ENCODE results near the gene ANAPC5. TPM values are rescaled to one million over a fixed set of nuclear protein-coding genes. Genes with fewer than 3 reads are reported as not detected.
"Not testable (repeated sequence)": the region's sequence is repeated elsewhere in the genome, so short reads cannot be mapped to it uniquely, and the experiment has no call there.

ANAPC5 gene
- total RNA-seq, 1 donor from 2014 or later: 115 TPM

DNA sequence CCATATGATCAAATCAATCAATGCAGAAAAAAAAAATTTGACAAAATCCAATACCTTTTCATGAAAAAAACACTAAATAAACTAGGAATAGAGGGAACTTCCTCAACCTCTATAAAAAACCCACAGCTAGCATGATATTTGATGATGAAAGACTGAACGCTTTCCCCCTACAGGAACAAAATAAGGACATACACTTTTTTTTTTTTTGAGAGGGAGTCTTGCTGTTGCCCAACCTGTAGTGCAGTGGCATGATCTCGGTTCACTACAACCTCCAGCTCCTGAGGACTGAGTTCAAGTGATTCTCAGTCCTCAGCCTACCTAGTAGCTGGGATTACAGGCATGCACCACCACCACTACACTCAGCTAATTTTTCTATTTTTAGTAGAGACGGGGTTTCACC is 37.8 kb downstream of the ANAPC5 start:
- no peak overlapping the region for H3K4me3 ChIP-seq (ENCODE audit: low read depth, low read length)
- FAIRE-seq: no peak
- no peaks in the 10 kb centered on the region for H3K27me3 ChIP-seq (ENCODE audit: control insufficient read depth, insufficient read depth, low read length)
- peaks cover 8% of the 10 kb centered on the region for H3K36me3 ChIP-seq (ENCODE audit: control insufficient read depth, insufficient read depth, low read length)
- TF ChIP-seq, protein P1, sequence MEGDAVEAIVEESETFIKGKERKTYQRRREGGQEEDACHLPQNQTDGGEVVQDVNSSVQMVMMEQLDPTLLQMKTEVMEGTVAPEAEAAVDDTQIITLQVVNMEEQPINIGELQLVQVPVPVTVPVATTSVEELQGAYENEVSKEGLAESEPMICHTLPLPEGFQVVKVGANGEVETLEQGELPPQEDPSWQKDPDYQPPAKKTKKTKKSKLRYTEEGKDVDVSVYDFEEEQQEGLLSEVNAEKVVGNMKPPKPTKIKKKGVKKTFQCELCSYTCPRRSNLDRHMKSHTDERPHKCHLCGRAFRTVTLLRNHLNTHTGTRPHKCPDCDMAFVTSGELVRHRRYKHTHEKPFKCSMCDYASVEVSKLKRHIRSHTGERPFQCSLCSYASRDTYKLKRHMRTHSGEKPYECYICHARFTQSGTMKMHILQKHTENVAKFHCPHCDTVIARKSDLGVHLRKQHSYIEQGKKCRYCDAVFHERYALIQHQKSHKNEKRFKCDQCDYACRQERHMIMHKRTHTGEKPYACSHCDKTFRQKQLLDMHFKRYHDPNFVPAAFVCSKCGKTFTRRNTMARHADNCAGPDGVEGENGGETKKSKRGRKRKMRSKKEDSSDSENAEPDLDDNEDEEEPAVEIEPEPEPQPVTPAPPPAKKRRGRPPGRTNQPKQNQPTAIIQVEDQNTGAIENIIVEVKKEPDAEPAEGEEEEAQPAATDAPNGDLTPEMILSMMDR (IDR thresholded peaks at IDR 0.05; ENCODE audit: insufficient read depth, low read length, severe bottlenecking): no peak
- DNase-seq (ENCODE audit: low read depth): no peak

DNA sequence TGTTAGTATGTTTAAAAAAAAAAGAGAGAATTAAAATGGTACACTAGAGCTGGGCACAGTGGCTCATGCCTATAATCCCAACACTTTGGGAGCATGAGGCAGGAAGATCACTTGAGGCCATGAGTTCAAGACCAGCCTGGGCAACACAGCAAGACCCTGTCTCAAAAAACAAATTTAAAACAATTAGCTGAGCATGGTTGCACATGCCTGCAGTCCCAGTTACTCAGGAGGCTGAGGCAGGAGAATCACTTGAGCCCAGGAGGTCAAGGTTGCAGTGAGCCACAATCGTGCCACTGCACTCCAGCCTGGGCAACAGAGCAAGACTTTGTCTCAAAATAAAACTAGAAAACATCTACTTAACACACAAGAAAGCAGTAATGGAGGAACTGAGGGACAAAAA is 42.0 kb downstream of the ANAPC5 start:
- not testable (repeated sequence) for FAIRE-seq; DNase-seq (ENCODE audit: low read depth); H3K4me3 ChIP-seq (ENCODE audit: low read depth, low read length); H3K27me3 ChIP-seq (ENCODE audit: control insufficient read depth, insufficient read depth, low read length); H3K36me3 ChIP-seq (ENCODE audit: control insufficient read depth, insufficient read depth, low read length)

DNA sequence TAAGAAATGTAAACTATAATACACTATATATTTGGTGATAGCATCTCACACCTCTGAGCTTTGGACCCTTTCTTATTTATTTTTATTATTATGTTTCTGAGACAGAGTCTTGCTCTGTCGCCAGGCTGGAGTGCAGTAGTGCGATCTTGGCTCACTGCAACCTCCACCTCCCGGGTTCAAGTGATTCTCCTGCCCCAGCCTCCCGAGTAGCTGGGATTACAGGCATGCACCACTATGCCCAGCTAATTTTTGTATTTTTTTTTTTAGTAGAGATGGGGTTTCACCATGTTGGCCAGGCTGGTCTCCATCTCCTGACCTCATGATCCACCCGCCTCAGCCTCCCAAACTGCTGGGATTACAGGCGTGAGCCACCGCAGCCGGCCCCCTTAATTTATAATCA is 44.8 kb downstream of the ANAPC5 start:
- DNase-seq (ENCODE audit: low read depth); H3K36me3 ChIP-seq (ENCODE audit: control insufficient read depth, insufficient read depth, low read length); H3K4me3 ChIP-seq (ENCODE audit: low read depth, low read length); H3K27me3 ChIP-seq (ENCODE audit: control insufficient read depth, insufficient read depth, low read length); FAIRE-seq: not testable (repeated sequence)

DNA sequence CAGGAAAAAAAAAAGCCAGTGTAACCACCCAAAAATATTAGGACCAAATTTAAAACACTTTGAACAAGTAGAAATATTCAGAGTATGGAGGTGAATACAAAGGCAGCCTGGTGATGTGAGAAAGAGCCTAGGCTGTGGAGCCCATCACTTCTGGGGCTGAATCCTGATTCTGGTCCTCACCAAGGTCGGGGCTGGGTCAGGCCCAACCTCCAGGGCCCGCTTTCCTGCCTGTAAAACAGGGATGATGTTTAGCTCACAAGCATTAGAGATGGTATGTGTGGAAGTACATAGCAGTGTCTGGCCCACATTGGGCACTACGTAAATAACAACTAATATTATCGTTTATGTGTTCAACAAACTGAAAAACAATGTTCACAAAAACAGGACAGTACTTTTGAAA is 47.9 kb downstream of the ANAPC5 start:
- H3K36me3 ChIP-seq (ENCODE audit: control insufficient read depth, insufficient read depth, low read length): peaks cover 2% of the 10 kb centered on the region

DNA sequence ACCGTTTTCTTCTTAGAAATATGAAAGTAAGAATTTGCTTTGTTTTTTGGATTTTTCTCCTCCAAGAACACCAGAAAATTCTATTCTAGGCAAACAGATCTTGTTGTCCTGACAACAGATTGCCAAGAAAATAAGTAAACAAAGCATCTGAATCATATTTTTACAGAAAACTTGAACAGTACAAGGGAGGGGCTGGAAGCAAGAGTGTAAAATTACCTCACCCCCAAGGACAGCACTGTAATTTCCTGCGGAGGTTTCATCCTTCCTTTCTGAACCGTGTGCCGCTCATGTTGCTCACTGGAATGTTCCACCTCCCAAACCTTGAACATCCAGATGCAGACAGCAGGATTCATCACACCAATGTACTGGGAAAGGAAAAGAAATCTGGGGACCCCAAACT is 50.3 kb downstream of the ANAPC5 start:
- TF ChIP-seq, protein P1 (IDR thresholded peaks at IDR 0.05; ENCODE audit: insufficient read depth, low read length, severe bottlenecking): no peak
- H3K4me3 ChIP-seq (ENCODE audit: low read depth, low read length): no peak overlapping the region

More for the DNA sequence above, 47.9 kb downstream of the ANAPC5 start:
- DNase-seq (ENCODE audit: low read depth): no peak
- TF ChIP-seq, protein P1 (IDR thresholded peaks at IDR 0.05; ENCODE audit: insufficient read depth, low read length, severe bottlenecking): no peak
- no peak for FAIRE-seq
- Histone ChIP-seq H3K27me3 (ENCODE audit: control insufficient read depth, insufficient read depth, low read length) (no peaks in the 10 kb centered on the region), H3K4me3 (ENCODE audit: low read depth, low read length) (no peak overlapping the region)

DNA sequence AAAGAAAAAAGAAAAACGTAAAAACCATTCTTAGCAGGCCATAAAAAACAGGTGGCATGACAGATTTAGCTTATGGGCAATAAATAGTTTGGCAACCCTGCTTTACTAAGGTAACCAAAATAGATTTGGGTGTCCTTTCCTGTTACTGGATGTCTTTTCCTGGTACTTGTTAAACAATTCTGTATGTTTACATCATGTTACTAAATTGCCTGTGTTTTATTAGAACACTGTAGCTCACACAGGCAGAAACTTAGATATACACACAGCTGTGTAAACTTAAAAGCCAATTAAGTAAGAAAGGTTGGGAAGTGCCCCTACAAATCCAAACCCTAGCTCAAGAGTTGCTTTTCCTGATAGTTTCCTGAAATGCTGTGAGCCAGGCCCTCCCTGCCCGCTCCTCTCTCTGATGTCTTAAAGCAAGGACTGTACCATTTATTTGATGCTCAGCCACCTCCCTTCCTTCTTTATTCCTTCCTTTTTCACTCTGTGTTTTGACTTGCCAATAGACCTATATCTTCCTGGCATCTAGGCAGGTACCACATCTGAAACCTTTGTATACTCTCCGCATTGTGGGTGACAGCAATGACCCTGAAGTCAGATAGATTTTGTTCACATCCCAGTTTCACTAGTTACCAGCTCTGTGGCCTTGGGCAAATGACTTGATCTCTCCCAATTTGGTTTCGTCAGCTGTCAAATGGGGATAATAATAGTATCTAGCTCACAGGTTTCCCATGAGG is 52.0 kb downstream of the ANAPC5 start:
- Histone ChIP-seq H3K4me3 (ENCODE audit: low read depth, low read length) (no peak overlapping the region), H3K27me3 (ENCODE audit: control insufficient read depth, insufficient read depth, low read length) (no peaks in the 10 kb centered on the region), H3K36me3 (ENCODE audit: control insufficient read depth, insufficient read depth, low read length) (no peaks in the 10 kb centered on the region)
- DNase-seq (ENCODE audit: low read depth) (no peak), FAIRE-seq (no peak)
- TF ChIP-seq, protein P1 (IDR thresholded peaks at IDR 0.05; ENCODE audit: insufficient read depth, low read length, severe bottlenecking): no peak

More for the DNA sequence above, 50.3 kb downstream of the ANAPC5 start:
- no peak for FAIRE-seq
- H3K27me3 ChIP-seq (ENCODE audit: control insufficient read depth, insufficient read depth, low read length): no peaks in the 10 kb centered on the region
- DNase-seq (ENCODE audit: low read depth): no peak
- no peaks in the 10 kb centered on the region for H3K36me3 ChIP-seq (ENCODE audit: control insufficient read depth, insufficient read depth, low read length)

DNA sequence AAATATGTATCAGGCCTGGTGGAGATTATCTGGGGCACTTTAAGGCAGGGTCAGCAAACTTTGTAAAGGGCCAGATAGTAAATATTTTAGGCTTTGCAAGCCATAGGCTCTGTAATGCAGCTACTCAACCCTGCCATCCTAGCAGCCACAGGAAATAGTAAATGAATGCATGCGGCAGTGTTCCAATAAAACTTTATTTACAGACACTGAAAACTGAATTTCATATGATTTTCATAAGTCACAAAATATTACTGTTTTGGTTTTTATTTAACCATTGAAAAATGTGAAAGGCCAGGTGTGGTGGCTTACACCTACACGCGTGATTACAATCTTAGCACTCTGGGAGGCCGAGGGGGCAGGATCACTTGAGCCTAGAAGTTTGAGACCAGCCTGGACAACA is 52.5 kb downstream of the ANAPC5 start:
- TF ChIP-seq, protein P1 (IDR thresholded peaks at IDR 0.05; ENCODE audit: insufficient read depth, low read length, severe bottlenecking): no peak
- DNase-seq (ENCODE audit: low read depth): no peak
- Histone ChIP-seq H3K36me3 (ENCODE audit: control insufficient read depth, insufficient read depth, low read length) (no peaks in the 10 kb centered on the region), H3K4me3 (ENCODE audit: low read depth, low read length) (no peak overlapping the region), H3K27me3 (ENCODE audit: control insufficient read depth, insufficient read depth, low read length) (no peaks in the 10 kb centered on the region)
- no peak for FAIRE-seq

DNA sequence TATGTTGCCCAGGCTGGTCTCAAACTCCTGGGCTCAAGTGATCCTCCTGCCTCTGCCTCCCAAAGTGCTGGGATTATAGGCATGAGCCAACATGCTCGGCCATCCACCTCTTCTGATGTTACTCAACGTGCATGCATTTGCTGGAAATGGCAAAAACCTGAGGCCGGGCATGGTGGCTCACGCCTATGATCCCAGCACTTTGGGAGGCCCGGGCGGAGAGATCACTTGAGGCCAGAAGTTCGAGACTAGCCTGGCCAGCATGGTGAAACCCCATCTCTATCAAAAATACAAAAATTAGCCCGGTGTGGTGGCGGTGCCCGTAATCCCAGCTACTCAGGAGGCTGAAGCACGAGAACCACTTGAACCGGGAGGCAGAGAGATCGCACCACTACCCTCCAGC is 53.8 kb downstream of the ANAPC5 start:
- not testable (repeated sequence) for H3K4me3 ChIP-seq (ENCODE audit: low read depth, low read length); FAIRE-seq; H3K27me3 ChIP-seq (ENCODE audit: control insufficient read depth, insufficient read depth, low read length); DNase-seq (ENCODE audit: low read depth); H3K36me3 ChIP-seq (ENCODE audit: control insufficient read depth, insufficient read depth, low read length)
